HG02943 (cell line): ENCODE data around the gene VSTM2B.

ENCODE experiments used
- ATAC-seq: cut with Tn5 transposase; IDR thresholded peaks from one replicate; pipeline ENCODE4 v1.9.1; 2021; ENCODE audit warnings: mild to moderate bottlenecking, low read depth, moderate library complexity; ENCODE audit not compliant: unreplicated experiment

Gene VSTM2B

GRCh38 chr19:29514525-29515232 lies 11.1 kb upstream of the VSTM2B start:
- ATAC-seq, result no peak

GRCh38 chr19:29515233-29515619 lies 10.6 kb upstream of the VSTM2B start:
- ATAC-seq, result no peak

- ATAC-seq, result no peak
Observed at GRCh38 chr19:29515706-29516357, 10.0 kb upstream of the VSTM2B start.

- ATAC-seq, result no peak
Observed at GRCh38 chr19:29516358-29516725, 9.5 kb upstream of the VSTM2B start.

- ATAC-seq, result no peak
Observed at GRCh38 chr19:29516821-29517395, 8.9 kb upstream of the VSTM2B start.

GRCh38 chr19:29517412-29517811 lies 8.4 kb upstream of the VSTM2B start:
- no peak for ATAC-seq

GRCh38 chr19:29517946-29518345 lies 7.8 kb upstream of the VSTM2B start:
- ATAC-seq, result no peak

GRCh38 chr19:29519146-29519545 lies 6.6 kb upstream of the VSTM2B start:
- no peak for ATAC-seq

- ATAC-seq, result no peak
Observed at GRCh38 chr19:29519931-29520330, 5.9 kb upstream of the VSTM2B start.

- no peak for ATAC-seq
Observed at GRCh38 chr19:29520390-29520789, 5.4 kb upstream of the VSTM2B start.

- ATAC-seq, result no peak
Observed at GRCh38 chr19:29521291-29522075, 4.3 kb upstream of the VSTM2B start.

GRCh38 chr19:29523568-29523967 lies 2.2 kb upstream of the VSTM2B start:
- ATAC-seq, result no peak

GRCh38 chr19:29524201-29524911 lies 1.4 kb upstream of the VSTM2B start:
- no peak for ATAC-seq

- no peak for ATAC-seq
Observed at GRCh38 chr19:29524912-29525831, 622 bp upstream of the VSTM2B start.

- no peak for ATAC-seq
Observed at GRCh38 chr19:29526730-29527499, 1.1 kb downstream of the VSTM2B start.

- ATAC-seq, result no peak
Observed at GRCh38 chr19:29527500-29528328, 1.9 kb downstream of the VSTM2B start.

GRCh38 chr19:29528350-29528945 lies 2.7 kb downstream of the VSTM2B start:
- ATAC-seq, result no peak
